A549 treated with Mapracorat at 1 μM for 4 hours (cell line): Measurements from ENCODE around the gene IMPDH1. TPM values are rescaled to one million over a fixed set of nuclear protein-coding genes. Genes with fewer than 3 reads are reported as not detected.

Source experiments
- total RNA-seq: library from RNA; stranded (reverse); fragments of 200-300 nt; extraction: Qiagen RNA extraction; gene quantifications from 5 replicates; pipeline ENCODE4 v1.2.3, GENCODE V29; 2022

The IMPDH1 gene
- total RNA-seq = 103 to 134 TPM (median 125 TPM) in 5 replicates

GRCh38 chr7:128409596-128410450 lies at the start of gene IMPDH1:
Gene IMPDH1, minus strand, starts transcription at chr7:128409982. Its CDS starts 81 bp downstream, at chr7:128409901.

GRCh38 chr7:128455543-128456254 lies 45.9 kb upstream of the IMPDH1 start, which contains the start of gene HILPDA:
Gene HILPDA, plus strand, starts transcription at chr7:128455878. Its CDS starts 1,391 bp downstream, at chr7:128457269.

GRCh38 chr7:128361411-128362379 lies 48.1 kb downstream of the IMPDH1 start, which contains the start of gene PRRT4:
Gene PRRT4, minus strand, starts transcription at chr7:128361690.

DNA sequence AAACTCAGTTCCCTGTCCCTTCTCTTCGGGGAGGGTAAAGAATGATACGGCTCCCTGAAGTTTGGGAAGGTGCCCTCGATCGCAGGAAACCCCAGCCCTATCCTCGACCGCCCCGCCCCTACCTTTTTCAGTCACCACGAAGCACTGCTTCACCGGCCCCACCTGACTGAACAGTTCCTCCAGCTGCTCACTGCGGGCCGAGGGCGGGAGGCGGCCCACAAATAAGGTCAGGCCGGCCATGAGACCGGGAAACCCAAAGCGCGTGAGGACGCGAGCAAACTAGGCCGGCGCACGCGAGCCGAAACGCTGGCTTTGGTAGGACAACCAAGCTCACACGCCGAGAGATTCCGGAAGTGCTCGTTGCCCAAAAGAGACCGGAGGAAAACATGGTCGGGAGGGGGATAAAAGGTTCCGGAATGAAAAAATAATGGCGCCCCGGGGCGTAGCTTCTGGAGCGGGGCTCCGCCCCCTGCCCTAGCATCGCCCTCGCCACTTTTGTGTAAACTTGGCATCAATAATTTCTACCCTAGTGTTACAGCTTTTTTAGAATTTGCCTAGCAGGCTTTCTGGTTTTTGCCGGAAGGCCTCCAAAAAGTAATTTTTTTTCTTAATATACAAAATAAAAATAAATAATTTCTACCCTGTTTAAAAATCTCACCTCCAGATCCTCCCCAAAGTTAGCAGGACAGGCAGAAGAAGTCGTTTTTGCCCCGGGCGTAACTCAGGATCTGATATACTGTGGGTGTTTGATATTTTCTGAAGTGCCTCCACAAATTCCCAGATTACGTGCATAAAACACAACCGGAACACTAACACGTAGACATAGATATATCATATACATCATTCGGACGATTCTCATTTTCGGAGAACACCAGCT lies 66.0 kb downstream of the IMPDH1 start, which contains the start of gene RBM28:
RBM28 (minus strand) TSS at position 355 of the 877 bp plus-strand sequence; CDS start at position 240, 115 bp downstream.

Other genes starting within 250 kb of the IMPDH1 start
- gene LEP, start 168.7 kb downstream of the IMPDH1 start, total RNA-seq = not detected in 5 replicates
- gene RBM28, start 66.1 kb downstream of the IMPDH1 start, total RNA-seq = 49.9 to 57.3 TPM (median 55.4 TPM) in 5 replicates
- 0.37 to 0.42 TPM (median 0.40 TPM) in 4 of 5 replicates, not detected in the other for gene PRRT4, start 48.3 kb downstream of the IMPDH1 start, total RNA-seq
- 23.1 to 28.0 TPM (median 24.4 TPM) in 5 replicates for gene HILPDA, start 45.9 kb upstream of the IMPDH1 start, total RNA-seq
- gene METTL2B, start 66.8 kb upstream of the IMPDH1 start, total RNA-seq = 22.2 to 24.1 TPM (median 23.0 TPM) in 5 replicates